Measurements from ENCODE around the gene PGLYRP4. TPM values are rescaled to one million over a fixed set of nuclear protein-coding genes. Genes with fewer than 3 reads are reported as not detected.
"Not testable (repeated sequence)": the region's sequence is repeated elsewhere in the genome, so short reads cannot be mapped to it uniquely, and the experiment has no call there.

Gene PGLYRP4
- total RNA-seq, 1 experiment from 2014 or later, result not detected

GRCh38 chr1:153357076-153357852 is 8.6 kb upstream of the PGLYRP4 start:
- DNase-seq (ENCODE audit: low read depth), result no peak

- DNase-seq (ENCODE audit: low read depth), result no peak
These were observed 7.9 kb upstream of the PGLYRP4 start for GRCh38 chr1:153356392-153357075.

DNA sequence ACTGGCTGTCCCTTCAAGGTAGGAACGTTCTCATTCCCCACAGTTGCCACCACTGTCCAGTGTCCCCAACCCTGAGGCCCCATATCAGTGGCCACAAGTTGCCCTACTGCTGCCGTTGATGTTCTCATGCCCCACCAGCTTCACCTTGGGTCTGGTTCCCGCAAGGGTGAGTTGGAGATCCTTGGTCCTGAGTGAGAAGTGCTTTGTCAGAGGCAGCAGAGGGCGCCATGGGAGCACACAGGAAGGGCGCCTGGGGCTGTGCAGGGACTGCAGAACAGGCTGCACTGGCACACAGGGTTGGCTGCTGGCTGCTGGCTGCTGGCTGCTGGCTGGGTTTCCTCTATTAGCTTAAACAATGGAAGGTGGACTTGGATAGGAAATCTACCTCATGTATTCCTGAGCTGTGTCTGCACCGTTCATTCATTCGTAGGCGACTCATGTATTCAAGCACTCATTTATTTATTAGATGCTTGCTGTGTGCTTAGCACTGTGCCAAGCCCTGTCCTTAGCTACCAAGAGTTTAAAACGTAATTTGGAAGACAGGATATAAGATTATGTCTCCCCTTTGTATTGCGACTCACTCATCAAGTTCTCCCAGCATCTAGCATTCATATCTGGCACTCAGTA is 6.9 kb upstream of the PGLYRP4 start:
- peak; percentile 61 for DNase-seq (ENCODE audit: low read depth)

DNA sequence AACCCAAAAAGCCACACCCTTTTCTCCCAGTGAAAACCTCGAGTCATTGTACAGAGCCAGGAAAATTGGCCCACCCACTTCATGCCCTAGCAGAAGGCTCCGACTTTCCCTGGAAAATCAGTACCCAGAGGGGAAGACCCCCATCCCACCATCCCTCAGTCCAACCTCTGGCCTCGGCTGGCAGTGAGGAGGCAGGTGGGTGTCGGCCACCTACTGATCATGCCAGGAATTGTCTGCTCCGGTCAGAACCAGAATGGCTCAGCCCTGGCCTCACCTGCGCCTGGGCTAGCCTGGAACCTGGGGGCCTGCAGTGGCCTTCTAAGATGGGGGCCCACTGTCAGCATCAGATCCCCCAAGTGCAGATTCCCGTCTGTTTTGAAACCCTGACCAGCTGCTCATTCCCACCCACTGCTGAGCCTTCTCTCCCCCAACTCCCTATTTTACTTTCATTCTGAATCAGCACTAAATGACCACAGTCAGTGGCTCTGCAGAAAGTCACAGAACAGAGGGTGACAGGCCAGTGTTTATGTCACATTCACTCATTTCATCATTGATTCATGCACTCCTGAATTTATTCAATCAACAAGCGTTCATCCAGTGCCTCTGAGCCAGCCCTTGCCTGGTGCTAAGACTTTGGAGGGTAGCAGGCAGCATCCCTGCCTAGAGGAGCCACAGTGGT is 6.0 kb upstream of the PGLYRP4 start:
- no peak for DNase-seq (ENCODE audit: low read depth)

- DNase-seq (ENCODE audit: low read depth), result peak; percentile 14
These were observed 4.7 kb upstream of the PGLYRP4 start for GRCh38 chr1:153353226-153353947.

DNA sequence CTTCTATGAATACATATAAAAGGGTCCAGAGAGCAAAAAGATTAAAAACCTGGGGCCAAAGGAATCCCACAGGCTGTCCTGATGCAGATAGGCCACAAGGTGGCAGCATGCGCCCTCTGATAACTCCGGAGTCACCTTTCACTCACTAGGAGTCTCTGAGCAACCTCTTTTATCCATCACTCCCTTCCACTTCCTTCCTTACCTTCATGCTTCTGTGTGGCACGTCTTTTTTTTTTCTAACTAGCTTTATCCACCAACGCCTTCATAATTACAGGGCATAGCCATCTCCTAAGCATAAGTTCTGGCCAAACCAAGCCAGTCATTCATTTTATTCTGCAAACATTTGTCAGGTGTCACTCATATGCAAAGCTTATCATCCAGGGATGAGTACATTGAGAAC is 3.9 kb upstream of the PGLYRP4 start:
- peak; percentile 56 for DNase-seq (ENCODE audit: low read depth)

DNA sequence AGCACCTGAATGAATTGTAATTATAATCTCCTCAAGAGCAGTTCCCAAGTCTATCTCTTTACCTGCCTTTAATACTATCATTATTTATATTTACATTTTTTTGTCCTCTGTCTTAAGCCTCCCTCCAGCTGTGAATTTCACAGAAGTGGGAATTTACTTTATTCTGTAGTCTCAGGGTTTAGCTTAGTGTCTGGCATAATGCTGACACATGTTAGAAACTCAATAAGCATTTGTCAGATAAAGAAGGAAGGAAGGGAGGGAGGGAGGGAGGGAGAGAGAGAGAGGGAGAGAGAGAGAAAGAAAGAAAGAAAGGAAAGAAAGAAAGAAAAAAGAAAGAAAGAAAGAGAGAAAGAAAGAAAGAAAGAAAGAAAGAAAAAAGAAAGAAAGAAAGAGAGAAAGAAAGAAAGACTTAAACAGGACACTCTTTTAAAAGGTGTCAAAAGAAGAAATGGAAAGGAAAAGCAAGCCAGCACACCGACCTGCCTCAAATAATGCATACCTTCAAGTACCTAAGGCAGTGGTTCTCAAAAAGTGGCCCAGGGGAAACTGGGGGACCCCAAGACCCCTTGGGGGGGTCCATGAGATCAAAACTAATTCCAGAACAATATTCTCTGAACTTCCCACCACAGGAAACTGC is 1.8 kb upstream of the PGLYRP4 start:
- no peak for DNase-seq (ENCODE audit: low read depth)

DNA sequence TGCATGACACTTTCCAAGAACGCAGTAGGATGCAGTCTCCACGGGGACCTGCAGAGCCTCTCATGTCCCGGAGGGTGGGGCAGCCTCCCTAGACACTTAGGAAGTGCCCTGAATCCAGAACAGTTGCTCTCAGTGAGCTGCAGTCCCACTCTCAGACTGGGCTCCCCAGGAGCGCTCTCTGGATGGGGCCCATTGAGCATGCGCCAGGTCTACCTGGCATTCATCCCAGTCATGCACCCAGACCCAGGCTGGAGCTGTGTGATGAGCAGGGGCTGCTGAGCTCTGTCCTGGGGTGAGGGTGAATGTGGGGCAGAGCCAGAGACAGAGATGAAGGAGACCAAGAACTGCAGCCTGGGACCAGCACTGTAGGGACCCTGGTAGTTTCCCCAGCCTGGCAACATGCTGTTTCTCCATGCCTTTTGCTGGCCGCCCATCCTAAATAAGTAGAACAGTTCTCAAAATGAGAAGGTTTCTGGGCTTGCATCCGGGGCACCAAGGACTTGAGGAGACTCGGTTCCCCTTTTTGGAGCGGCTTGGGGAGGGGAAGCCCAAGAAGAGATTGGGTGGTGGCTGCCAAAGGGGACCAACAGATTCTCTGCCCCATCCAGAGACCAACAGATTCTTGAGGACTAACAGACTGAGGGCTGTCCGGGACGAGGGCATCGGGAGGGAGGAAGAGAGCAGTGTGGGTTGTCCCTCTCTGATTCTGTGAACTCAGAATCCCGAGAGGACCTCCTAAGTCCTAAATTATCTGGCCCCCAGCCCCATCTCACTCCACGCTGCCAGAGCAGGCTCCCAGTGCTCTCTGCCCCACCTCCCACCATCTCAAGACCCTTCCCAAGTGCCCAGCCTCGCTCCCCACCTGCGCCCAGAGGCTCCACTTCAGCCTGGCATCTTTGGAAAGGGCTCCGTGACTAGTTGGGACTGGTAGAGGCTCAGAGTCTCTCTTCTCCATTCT is 1.0 kb upstream of the PGLYRP4 start:
- DNase-seq (ENCODE audit: low read depth), result no peak

DNA sequence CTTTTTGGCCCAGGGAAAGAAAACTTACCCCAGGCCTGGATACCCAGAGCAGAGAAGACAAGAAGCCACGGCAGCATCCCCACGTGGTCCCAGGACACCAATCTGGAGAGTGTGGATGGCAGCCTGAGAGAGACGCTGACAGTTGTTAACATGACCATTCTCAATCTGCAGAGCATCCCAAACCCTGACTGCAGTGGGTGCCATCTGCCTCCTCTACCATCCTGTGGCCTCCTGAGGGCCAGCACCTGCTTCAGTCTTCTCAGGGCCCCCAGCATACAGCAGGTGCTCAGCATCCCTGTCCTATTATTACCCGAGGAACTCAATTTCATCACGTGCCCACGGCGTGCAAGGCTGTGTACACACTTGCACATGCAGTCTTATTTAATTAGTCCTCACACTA is 785 bp downstream of the PGLYRP4 start:
- no peak for DNase-seq (ENCODE audit: low read depth)

DNA sequence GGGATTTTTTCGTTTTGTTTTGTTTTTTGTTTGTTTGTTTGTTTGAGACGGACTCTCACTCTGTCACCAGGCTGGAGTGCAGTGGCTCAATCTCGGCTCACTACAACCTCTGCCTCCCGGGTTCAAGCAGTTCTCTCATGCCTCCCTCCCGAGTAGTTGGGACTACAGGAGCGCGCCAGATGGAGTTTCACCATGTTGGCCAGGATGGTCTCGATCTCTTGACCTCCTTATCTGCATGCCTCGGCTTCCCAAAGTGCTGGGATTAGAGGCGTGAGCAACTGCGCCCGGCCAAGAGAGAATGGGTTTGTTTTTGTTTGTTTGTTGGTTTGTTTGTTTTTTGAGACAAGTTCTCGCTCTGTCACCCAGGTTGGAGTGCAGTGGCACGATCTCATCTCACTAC is 1.6 kb downstream of the PGLYRP4 start:
- DNase-seq (ENCODE audit: low read depth), result not testable (repeated sequence)

DNA sequence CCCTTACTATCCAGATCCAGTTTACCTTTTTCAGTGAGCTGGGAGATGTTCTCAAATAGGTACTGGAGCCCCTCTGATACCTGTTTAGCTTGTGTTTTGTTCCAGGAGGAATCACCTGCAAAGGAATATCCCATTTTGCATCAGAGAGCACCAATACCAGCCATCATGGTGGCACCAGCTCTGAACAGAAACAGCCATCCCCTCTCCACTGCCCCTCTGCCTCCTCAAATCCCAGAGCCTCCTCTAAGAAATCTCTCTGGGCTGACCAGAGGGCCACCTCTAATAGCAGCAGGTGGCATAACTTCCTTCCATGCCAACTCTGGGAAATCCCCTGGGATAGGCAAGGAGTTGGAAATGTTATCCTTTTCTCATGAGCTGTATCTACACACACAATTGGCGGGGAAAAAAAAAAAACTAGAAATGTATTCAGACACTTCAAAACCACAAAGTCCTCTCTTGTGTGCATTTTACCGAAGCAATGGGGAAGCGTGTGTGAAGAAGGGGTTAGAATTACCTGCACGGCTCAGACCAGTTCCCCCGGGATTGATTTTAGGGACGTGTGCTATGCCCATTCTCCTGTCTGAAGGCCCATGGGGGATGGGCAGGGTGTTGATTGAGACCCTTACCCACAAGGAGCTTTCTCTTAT is 2.4 kb downstream of the PGLYRP4 start:
- DNase-seq (ENCODE audit: low read depth), result no peak

DNA sequence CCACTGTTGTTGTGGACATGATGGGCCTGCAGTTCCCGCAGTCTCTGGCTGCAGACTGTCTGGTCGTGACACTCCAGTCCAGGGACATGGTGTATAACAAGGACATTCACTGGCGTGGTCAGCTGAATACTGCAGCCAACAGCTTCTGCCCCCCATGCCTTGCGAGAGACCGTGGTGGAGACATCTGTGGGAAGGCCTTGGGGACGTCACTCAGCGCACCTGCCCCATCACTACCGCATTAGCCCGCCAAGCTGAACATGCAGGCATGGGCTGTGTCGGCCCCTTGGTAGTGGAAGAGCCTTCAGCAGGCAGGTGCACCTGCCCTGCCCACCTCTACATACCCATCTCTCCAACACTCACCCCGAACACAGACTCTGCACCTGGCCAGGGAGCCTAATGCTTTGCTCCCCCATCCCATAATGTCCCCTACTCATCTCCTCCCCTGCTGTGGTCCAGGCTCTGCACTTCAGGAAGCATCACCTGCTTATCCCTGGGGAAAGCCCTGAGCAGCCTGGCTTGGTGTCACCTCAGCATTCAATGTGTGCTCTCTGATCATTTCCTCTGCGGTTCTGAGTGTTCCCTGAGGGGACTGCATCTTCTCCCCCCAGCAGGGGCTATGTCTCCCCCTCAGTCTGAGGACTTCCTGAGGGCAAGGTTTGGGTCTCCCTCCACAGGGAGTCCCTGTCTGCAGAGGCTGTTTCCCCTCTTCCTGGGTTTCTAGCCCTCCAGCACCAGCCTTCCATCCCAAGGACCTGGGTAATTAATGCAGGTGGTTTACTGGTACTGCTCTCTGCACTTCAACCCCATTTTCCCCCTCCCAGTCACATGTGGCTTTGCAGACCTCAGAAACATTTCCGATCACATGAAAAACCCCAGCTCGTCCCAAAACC is 3.2 kb downstream of the PGLYRP4 start:
- DNase-seq (ENCODE audit: low read depth), result no peak

- DNase-seq (ENCODE audit: low read depth), result no peak
These were observed 4.0 kb downstream of the PGLYRP4 start for GRCh38 chr1:153344718-153345025.

DNA sequence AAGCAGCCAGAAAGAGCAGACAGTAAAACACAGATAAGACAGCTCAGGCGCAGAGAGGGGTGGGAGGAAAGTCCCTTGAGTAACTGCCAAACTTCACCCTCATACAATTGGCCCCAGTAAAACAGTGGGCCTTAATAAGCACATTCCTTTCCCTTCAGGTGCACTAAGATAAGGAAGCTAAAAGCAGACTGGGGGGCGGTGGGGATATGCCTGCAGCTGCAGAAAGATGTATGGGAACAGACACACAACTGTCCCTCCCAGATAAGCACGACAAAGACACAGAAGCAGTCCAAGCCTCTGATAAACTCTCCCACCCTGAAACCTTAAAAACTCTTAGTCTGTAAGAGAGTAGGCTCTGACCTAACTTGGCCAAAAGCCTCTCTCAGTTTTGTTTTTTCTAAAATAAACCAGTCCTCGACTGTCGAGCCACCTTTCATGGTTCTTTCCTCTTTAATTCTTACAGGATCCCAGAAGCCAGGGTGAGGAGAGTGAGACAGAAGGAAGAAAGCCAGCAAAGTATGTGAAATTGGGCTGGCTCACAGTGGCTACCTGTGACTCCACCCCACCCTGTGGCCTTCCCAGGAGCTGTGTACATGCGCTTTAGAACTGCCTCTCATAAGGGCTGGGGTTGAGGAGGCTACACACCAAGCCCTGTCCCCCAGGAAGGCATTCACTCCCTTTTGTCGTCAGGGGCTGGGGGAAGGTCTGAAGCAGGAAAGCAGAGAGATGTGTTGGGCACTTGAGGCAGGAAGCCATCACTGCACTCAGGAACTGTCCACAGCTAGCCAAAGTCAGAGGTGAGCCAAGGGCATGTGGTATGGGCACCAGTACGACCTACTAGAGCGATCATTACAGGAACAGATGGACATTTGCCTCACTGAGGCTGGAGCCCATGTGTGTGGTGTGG is 4.6 kb downstream of the PGLYRP4 start:
- DNase-seq (ENCODE audit: low read depth), result no peak

GRCh38 chr1:153343040-153343681 is 5.5 kb downstream of the PGLYRP4 start:
- DNase-seq (ENCODE audit: low read depth), result no peak

DNA sequence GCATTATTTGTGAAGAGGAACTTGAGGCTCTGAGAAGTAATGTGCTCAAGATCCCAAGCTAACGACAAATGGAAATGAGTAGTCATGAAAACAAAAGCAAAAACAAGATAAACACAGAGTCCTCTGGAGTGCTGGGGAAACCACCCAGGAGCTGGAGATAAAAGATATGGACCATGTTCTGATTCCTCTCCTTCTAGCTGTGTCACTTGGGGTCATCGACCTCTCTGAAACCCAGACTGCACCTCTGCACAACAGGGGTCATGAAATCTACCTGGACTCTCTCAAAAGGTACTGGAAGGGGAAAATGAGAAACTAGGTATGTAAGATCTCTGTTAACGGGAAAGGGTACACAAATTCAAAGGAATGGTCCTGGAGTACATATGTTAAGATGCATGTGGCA is 6.5 kb downstream of the PGLYRP4 start:
- no peak for DNase-seq (ENCODE audit: low read depth)

GRCh38 chr1:153341431-153341934 is 7.2 kb downstream of the PGLYRP4 start:
- no peak for DNase-seq (ENCODE audit: low read depth)
